Measurements from ENCODE around the gene KLK8. TPM values are rescaled to one million over a fixed set of nuclear protein-coding genes. Genes with fewer than 3 reads are reported as not detected.

The KLK8 gene
- total RNA-seq, 1 experiment from 2014 or later, result 128 TPM

- no peaks in the 10 kb centered on the region for H3K4me1 ChIP-seq (replicated peaks; ENCODE audit: insufficient read depth)
- H2AFZ ChIP-seq, result no peak overlapping the region
- no peaks in the 10 kb centered on the region for H3K9me2 ChIP-seq (ENCODE audit: insufficient read depth)
- H3K27ac ChIP-seq, result no peak overlapping the region
- no peaks in the 10 kb centered on the region for H3K36me3 ChIP-seq (ENCODE audit: low read depth)
- peak in 1 of 2 experiments; percentile 13 for DNase-seq
- intact Hi-C loops (cut with micrococcal nuclease; ENCODE audit: unreplicated experiment), result no loop called here
- H3K27me3 ChIP-seq (ENCODE audit: insufficient read depth, low read depth), result 0 out of 2 replicates have a peak, but pooled peaks cover 11% of the 10 kb centered on the region
- CTCF ChIA-PET, result no interaction called here
- no peaks in the 10 kb centered on the region for H4K20me1 ChIP-seq (ENCODE audit: insufficient read depth)
- H3K9me3 ChIP-seq (ENCODE audit: insufficient read depth, low read depth), result no peaks in the 10 kb centered on the region
- H3K4me2 ChIP-seq, result no peak overlapping the region
- POLR2A ChIA-PET (ENCODE audit: unreplicated experiment), result no interaction called here
- TF ChIP-seq EZH2 (IDR thresholded peaks at IDR 0.05; ENCODE audit: low read depth), result no peak
- no peak for TF ChIP-seq CTCF (conservative IDR thresholded peaks at IDR 0.05)
- BruUV-seq (replicated peaks), result no TSS peak
- no peak overlapping the region for H3K4me3 ChIP-seq
- H3F3A ChIP-seq (ENCODE audit: insufficient read depth, low read depth), result no peaks in the 10 kb centered on the region; the same call in 1 of the 2 replicates
- no peaks in the 10 kb centered on the region for H3K79me2 ChIP-seq (ENCODE audit: low read depth)
Observed at GRCh38 chr19:51030631-51031030, 29.2 kb upstream of the KLK8 start.

GRCh38 chr19:51029718-51030117 is 28.3 kb upstream of the KLK8 start:
- H3K4me3 ChIP-seq, result no peak overlapping the region
- BruUV-seq (replicated peaks), result no TSS peak
- POLR2A ChIA-PET (ENCODE audit: unreplicated experiment), result no interaction called here
- no peak overlapping the region for H3K27ac ChIP-seq
- H4K20me1 ChIP-seq (ENCODE audit: insufficient read depth), result no peaks in the 10 kb centered on the region
- intact Hi-C loops (cut with micrococcal nuclease; ENCODE audit: unreplicated experiment), result no loop called here
- H3K4me2 ChIP-seq, result no peak overlapping the region
- no peaks in the 10 kb centered on the region for H3K79me2 ChIP-seq (ENCODE audit: low read depth)
- H2AFZ ChIP-seq, result no peak overlapping the region
- no peaks in the 10 kb centered on the region for H3K36me3 ChIP-seq (ENCODE audit: low read depth)
- CTCF ChIA-PET, result no interaction called here
- DNase-seq, result no peak
- no peaks in the 10 kb centered on the region; the same call in 1 of the 2 replicates for H3F3A ChIP-seq (ENCODE audit: insufficient read depth, low read depth)
- no peaks in the 10 kb centered on the region for H3K4me1 ChIP-seq (replicated peaks; ENCODE audit: insufficient read depth)
- TF ChIP-seq CTCF (conservative IDR thresholded peaks at IDR 0.05), result no peak
- TF ChIP-seq EZH2 (IDR thresholded peaks at IDR 0.05; ENCODE audit: low read depth), result no peak
- H3K27me3 ChIP-seq (ENCODE audit: insufficient read depth, low read depth), result peaks cover 20% of the 10 kb centered on the region; the same call in 1 of the 2 replicates
- no peaks in the 10 kb centered on the region for H3K9me2 ChIP-seq (ENCODE audit: insufficient read depth)
- H3K9me3 ChIP-seq (ENCODE audit: insufficient read depth, low read depth), result no peaks in the 10 kb centered on the region

GRCh38 chr19:51027873-51028272 is 26.5 kb upstream of the KLK8 start:
- Histone ChIP-seq H3K79me2 (ENCODE audit: low read depth) (no peaks in the 10 kb centered on the region), H3K27ac (no peak overlapping the region), H3K4me1 (replicated peaks; ENCODE audit: insufficient read depth) (no peaks in the 10 kb centered on the region), H3K4me2 (no peak overlapping the region), H3K9me3 (ENCODE audit: insufficient read depth, low read depth) (no peaks in the 10 kb centered on the region), H2AFZ (no peak overlapping the region), H3K9me2 (ENCODE audit: insufficient read depth) (no peaks in the 10 kb centered on the region), H3K36me3 (ENCODE audit: low read depth) (no peaks in the 10 kb centered on the region), H3K27me3 (ENCODE audit: insufficient read depth, low read depth) (peaks cover 22% of the 10 kb centered on the region; the same call in 1 of the 2 replicates), H3K4me3 (no peak overlapping the region), H4K20me1 (ENCODE audit: insufficient read depth) (no peaks in the 10 kb centered on the region), H3F3A (ENCODE audit: insufficient read depth, low read depth) (no peaks in the 10 kb centered on the region; the same call in 1 of the 2 replicates)
- peak in 1 of 2 experiments; percentile 22 for DNase-seq
- TF ChIP-seq CTCF (conservative IDR thresholded peaks at IDR 0.05) (no peak), EZH2 (IDR thresholded peaks at IDR 0.05; ENCODE audit: low read depth) (no peak)
- BruUV-seq (replicated peaks), result no TSS peak
- intact Hi-C loops (cut with micrococcal nuclease; ENCODE audit: unreplicated experiment), result no loop called here
- POLR2A ChIA-PET (ENCODE audit: unreplicated experiment), result no interaction called here
- CTCF ChIA-PET, result interaction anchor here (0.5 kb wide), 1 partner anchor 188 kb away, joined by 3 read pairs; no protein-coding TSS in a partner anchor
